ENCODE measurements around the gene HOXC10. TPM values are rescaled to one million over a fixed set of nuclear protein-coding genes. Genes with fewer than 3 reads are reported as not detected.

Gene HOXC10
- total and polyA plus RNA-seq, 7 experiments from 2014 or later = not detected

DNA sequence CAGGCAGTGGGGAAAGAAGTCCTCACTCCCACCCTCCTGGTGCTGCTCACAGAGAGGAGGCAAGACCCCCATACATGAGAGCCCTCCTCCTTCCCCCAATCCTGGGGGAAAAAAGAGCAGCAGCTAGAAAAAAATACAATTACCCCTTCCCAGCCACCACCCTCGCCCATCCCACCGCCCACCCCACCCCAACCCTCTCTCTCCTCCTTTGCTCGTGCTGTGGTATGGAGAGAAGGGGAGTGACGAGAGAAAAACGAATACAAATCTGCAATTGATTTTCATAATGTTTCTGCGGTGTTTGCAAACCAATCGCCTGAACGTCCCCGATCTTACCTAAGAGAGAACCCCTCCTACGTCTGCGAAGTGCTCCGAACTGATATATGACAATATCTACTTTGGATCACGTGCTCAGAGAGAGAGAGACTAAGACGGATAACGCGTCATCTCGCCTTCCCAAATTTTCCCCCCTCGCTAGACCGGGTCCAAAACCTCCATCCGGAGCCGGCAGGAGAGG lies 12.2 kb upstream of the HOXC10 start, which contains the start of gene HOXC11:
Gene HOXC11, plus strand, starts transcription at position 405 of the 514 bp plus-strand sequence. CDS start 116 bp downstream, outside the sequence.
- Mint-ChIP-seq H3K9me3 (peaks cover 0 to 35% (median 13%) of the 10 kb centered on the region in 11 donors), H3K27me3 (peaks cover 84 to 94% (median 89%) of the 10 kb centered on the region in 5 donors), H3K4me3 (peak within 1 kb of the TSS; percentile 69 to 85 (median 75)), H3K36me3 (peaks cover 0 to 10% (median 0%) of the 10 kb centered on the region in 5 donors), H3K27ac (peak within 1 kb of the TSS in 7 of 9 donors; percentile 6 to 85 (median 78)), H3K4me1 (peaks cover 0 to 31% (median 24%) of the 10 kb centered on the region in 7 donors)
- ChIA-PET POLR2A (no interaction called here), CTCF (interaction anchor here (0.8 kb wide), 1 partner anchor 17 kb away, joined by 3 read pairs; no protein-coding TSS in a partner anchor)
- ATAC-seq (no peak), DNase-seq (no peak)
- Histone ChIP-seq H3K27ac (ENCODE audit: low read depth, low read length) (no peak within 1 kb of the TSS), H3K4me3 (ENCODE audit: low read length) (no peak within 1 kb of the TSS), H3K27me3 (ENCODE audit: control insufficient read depth in 2 of 2, insufficient read depth in 2 of 2, low read length in 2 of 2) (peaks cover 52 to 83% of the 10 kb centered on the region in 2 donors), H3K36me3 (ENCODE audit: control insufficient read depth in 2 of 3, insufficient read depth in 3 of 3, low read length in 3 of 3) (no peaks in the 10 kb centered on the region), H3K4me1 (ENCODE audit: control insufficient read depth in 2 of 2, insufficient read depth in 2 of 2, low read length in 2 of 2) (peaks cover 10 to 22% of the 10 kb centered on the region in 2 donors), H3K9me3 (ENCODE audit: control insufficient read depth in 2 of 3, low read length in 3 of 3) (no peaks in the 10 kb centered on the region)
- intact Hi-C loops (cut with micrococcal nuclease) = no loop called here

DNA sequence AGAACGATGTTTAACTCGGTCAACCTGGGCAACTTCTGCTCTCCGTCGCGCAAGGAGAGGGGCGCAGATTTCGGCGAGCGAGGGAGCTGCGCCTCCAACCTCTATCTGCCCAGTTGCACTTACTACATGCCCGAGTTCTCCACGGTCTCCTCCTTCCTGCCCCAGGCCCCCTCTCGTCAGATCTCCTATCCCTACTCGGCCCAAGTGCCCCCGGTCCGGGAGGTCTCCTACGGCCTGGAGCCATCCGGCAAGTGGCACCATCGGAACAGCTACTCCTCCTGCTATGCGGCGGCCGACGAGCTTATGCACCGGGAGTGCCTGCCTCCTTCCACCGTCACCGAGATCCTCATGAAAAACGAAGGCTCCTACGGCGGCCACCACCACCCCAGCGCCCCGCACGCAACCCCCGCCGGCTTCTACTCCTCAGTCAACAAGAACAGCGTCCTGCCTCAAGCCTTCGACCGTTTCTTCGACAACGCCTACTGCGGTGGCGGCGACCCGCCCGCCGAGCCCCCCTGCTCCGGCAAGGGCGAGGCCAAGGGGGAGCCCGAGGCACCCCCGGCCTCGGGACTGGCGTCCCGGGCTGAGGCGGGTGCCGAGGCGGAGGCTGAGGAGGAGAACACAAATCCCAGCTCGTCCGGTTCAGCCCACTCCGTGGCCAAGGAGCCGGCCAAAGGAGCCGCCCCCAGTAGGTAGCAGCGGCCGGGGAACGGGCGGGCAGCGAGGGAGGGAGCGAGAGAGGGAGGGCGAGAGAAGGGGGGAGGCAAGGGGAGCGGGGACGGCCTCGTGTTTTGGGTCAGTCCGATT lies 11.5 kb upstream of the HOXC10 start:
- Histone ChIP-seq H3K27ac (ENCODE audit: low read depth, low read length) (no peak overlapping the region), H3K36me3 (ENCODE audit: control insufficient read depth in 2 of 3, insufficient read depth in 3 of 3, low read length in 3 of 3) (no peaks in the 10 kb centered on the region), H3K4me3 (ENCODE audit: low read length) (no peak overlapping the region), H3K4me1 (ENCODE audit: control insufficient read depth in 2 of 2, insufficient read depth in 2 of 2, low read length in 2 of 2) (peaks cover 10 to 22% of the 10 kb centered on the region in 2 donors), H3K27me3 (ENCODE audit: control insufficient read depth in 2 of 2, insufficient read depth in 2 of 2, low read length in 2 of 2) (peaks cover 52 to 85% of the 10 kb centered on the region in 2 donors), H3K9me3 (ENCODE audit: control insufficient read depth in 2 of 3, low read length in 3 of 3) (no peaks in the 10 kb centered on the region)
- H3K27me3 Mint-ChIP-seq = peaks cover 84 to 94% (median 89%) of the 10 kb centered on the region in 5 donors
- CTCF ChIA-PET = no interaction called here
- peaks cover 0 to 35% (median 13%) of the 10 kb centered on the region in 11 donors for H3K9me3 Mint-ChIP-seq
- intact Hi-C loops (cut with micrococcal nuclease) = no loop called here
- peak overlapping the region; percentile 67 to 85 (median 73) for H3K4me3 Mint-ChIP-seq
- H3K36me3 Mint-ChIP-seq = peaks cover 0 to 10% (median 0%) of the 10 kb centered on the region in 5 donors
- peak overlapping the region in 6 of 9 donors; percentile 18 to 85 (median 78) for H3K27ac Mint-ChIP-seq
- DNase-seq = no peak
- H3K4me1 Mint-ChIP-seq = peaks cover 0 to 25% (median 24%) of the 10 kb centered on the region in 7 donors
- no peak for ATAC-seq
- POLR2A ChIA-PET = no interaction called here

DNA sequence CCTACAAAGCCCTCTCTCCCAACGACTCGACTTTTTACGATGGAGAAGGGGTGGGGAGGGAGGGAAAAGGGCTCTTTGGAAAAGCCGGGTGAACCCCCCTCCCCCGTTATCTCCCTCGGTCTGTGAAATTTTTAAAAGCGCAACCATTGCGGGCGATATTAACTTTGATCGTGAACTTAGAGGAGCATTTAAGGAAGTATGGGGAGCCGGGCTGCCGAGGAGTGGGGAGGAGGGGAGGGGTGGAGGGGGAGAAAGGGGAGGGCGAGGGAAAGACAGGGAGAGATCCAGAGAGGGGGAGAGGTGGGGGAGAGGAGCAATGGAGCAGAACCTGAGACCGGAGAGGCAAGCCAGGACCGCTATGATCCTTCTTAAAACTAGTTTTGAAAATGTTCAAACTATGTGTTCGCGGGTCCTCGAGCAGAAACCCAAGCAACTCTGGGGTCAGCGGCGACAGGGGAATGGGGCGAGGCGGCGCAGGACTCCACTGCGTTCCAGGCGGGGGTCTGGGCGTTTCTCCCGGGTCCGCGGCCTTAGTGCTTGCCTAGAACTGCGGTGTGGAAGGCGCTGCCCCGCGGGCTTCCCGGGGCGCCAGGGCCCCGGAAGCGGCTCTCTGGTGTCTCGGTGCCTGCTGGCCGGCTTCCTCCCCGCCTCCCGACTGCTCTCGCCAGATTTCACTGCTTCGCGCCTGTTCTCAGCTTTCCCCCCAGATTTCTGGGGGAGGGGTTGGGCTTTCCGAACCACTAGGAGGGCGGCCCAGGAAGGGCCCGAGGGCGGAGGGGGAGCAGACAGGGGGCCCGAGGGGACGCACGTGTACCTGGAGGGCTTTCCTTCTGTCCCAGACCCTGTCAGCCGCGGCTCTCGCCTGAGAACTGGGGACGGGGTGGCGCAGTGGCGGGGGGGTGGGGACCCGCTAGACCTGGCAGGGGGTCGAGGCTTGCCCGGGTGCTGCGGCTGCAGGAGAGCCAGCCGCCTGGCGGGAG lies 10.6 kb upstream of the HOXC10 start, which contains the start of gene HOTAIR:
Gene HOTAIR, minus strand, starts transcription at position 871 of the 980 bp plus-strand sequence.
- ATAC-seq (no peak), DNase-seq (no peak)
- peaks cover 84 to 94% (median 90%) of the 10 kb centered on the region in 5 donors for H3K27me3 Mint-ChIP-seq
- H3K27me3 ChIP-seq (ENCODE audit: control insufficient read depth in 2 of 2, insufficient read depth in 2 of 2, low read length in 2 of 2) = peaks cover 46 to 85% of the 10 kb centered on the region in 2 donors
- H3K36me3 Mint-ChIP-seq = peaks cover 0 to 10% (median 0%) of the 10 kb centered on the region in 5 donors
- peak within 1 kb of the TSS; percentile 46 for H3K4me3 ChIP-seq (ENCODE audit: low read length)
- H3K4me1 Mint-ChIP-seq = peaks cover 0 to 25% (median 24%) of the 10 kb centered on the region in 7 donors
- peaks cover 10 to 22% of the 10 kb centered on the region in 2 donors for H3K4me1 ChIP-seq (ENCODE audit: control insufficient read depth in 2 of 2, insufficient read depth in 2 of 2, low read length in 2 of 2)
- no peaks in the 10 kb centered on the region for H3K9me3 ChIP-seq (ENCODE audit: control insufficient read depth in 2 of 3, low read length in 3 of 3)
- intact Hi-C loops (cut with micrococcal nuclease) = no loop called here
- H3K27ac Mint-ChIP-seq = peak within 1 kb of the TSS in 4 of 9 donors; percentile 28 to 85 (median 52)
- ChIA-PET CTCF (no interaction called here), POLR2A (no interaction called here)
- no peak within 1 kb of the TSS for H3K27ac ChIP-seq (ENCODE audit: low read depth, low read length)
- peak within 1 kb of the TSS; percentile 71 to 85 (median 78) for H3K4me3 Mint-ChIP-seq
- H3K36me3 ChIP-seq (ENCODE audit: control insufficient read depth in 2 of 3, insufficient read depth in 3 of 3, low read length in 3 of 3) = no peaks in the 10 kb centered on the region
- H3K9me3 Mint-ChIP-seq = peaks cover 0 to 35% (median 13%) of the 10 kb centered on the region in 11 donors

DNA sequence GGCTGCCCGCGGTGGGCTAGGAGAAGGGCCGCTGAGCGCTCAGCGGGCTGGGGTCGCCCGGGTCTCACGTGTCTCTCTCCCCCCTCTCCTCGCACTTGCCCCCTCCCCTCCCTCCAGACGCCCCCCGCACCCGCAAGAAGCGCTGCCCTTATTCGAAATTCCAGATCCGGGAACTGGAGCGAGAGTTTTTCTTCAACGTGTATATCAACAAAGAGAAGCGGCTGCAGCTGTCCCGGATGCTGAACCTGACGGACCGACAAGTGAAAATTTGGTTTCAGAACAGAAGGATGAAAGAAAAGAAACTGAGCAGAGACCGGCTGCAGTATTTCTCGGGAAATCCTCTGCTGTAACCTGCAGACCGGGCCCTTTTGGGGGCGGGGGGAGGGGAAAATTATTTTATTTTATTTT lies 9.9 kb upstream of the HOXC10 start:
- Mint-ChIP-seq H3K4me1 (peaks cover 0 to 25% (median 24%) of the 10 kb centered on the region in 7 donors), H3K27me3 (peaks cover 86 to 94% (median 90%) of the 10 kb centered on the region in 5 donors), H3K9me3 (peaks cover 0 to 35% (median 13%) of the 10 kb centered on the region in 11 donors), H3K36me3 (peaks cover 0 to 10% (median 0%) of the 10 kb centered on the region in 5 donors), H3K4me3 (peak overlapping the region in 9 of 10 donors; percentile 66 to 85 (median 72)), H3K27ac (peak overlapping the region in 1 of 9 donors; percentile 65)
- Histone ChIP-seq H3K9me3 (ENCODE audit: control insufficient read depth in 2 of 3, low read length in 3 of 3) (no peaks in the 10 kb centered on the region), H3K36me3 (ENCODE audit: control insufficient read depth in 2 of 3, insufficient read depth in 3 of 3, low read length in 3 of 3) (no peaks in the 10 kb centered on the region), H3K4me1 (ENCODE audit: control insufficient read depth in 2 of 2, insufficient read depth in 2 of 2, low read length in 2 of 2) (peaks cover 10 to 22% of the 10 kb centered on the region in 2 donors), H3K27me3 (ENCODE audit: control insufficient read depth in 2 of 2, insufficient read depth in 2 of 2, low read length in 2 of 2) (peaks cover 44 to 85% of the 10 kb centered on the region in 2 donors), H3K27ac (ENCODE audit: low read depth, low read length) (no peak overlapping the region), H3K4me3 (ENCODE audit: low read length) (no peak overlapping the region)
- no peak for DNase-seq
- ChIA-PET CTCF (no interaction called here), POLR2A (no interaction called here)
- intact Hi-C loops (cut with micrococcal nuclease) = no loop called here
- ATAC-seq = no peak

DNA sequence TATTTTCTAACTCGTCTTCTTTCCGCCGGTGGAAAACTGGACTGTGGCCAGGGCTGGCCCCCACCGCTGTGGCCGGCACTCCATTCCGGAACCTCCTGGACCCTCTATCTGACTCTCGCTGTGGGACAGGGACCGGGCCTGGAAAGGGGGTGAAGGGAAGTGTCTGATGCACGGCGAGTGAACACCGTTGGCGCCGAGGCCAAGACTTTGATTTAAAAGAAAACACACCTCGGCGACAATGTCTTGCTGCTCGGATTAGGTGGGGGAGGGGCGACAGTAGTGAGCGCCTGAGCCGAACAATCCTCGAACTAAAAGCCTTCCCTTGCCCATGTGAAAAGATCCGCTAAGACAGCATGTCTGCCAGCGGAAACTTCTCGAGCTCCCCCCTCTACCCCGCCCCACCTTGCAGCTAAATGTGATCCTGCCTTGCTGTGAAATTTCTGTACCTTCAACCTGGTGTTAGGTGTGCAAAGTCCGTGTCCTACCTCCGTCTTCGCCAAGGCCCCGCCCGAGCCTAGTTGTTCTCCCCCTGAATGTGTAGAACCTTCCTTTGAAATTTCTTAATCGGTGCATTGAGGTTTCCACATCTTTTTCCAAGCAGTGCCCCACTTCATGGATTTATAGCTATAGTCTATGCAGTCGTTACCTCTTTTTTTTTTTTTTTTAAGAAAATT lies 9.3 kb upstream of the HOXC10 start:
- peaks cover 86 to 94% (median 90%) of the 10 kb centered on the region in 5 donors for H3K27me3 Mint-ChIP-seq
- H3K9me3 Mint-ChIP-seq = peaks cover 0 to 35% (median 13%) of the 10 kb centered on the region in 11 donors
- intact Hi-C loops (cut with micrococcal nuclease) = no loop called here
- no peaks in the 10 kb centered on the region for H3K36me3 ChIP-seq (ENCODE audit: control insufficient read depth in 2 of 3, insufficient read depth in 3 of 3, low read length in 3 of 3)
- no peak for DNase-seq
- no peak overlapping the region for H3K4me3 ChIP-seq (ENCODE audit: low read length)
- no peaks in the 10 kb centered on the region for H3K9me3 ChIP-seq (ENCODE audit: control insufficient read depth in 2 of 3, low read length in 3 of 3)
- peaks cover 47 to 90% of the 10 kb centered on the region in 2 donors for H3K27me3 ChIP-seq (ENCODE audit: control insufficient read depth in 2 of 2, insufficient read depth in 2 of 2, low read length in 2 of 2)
- POLR2A ChIA-PET = interaction anchor here (2.6 kb wide), 1 partner anchor 12 kb away, joined by 6 read pairs; no protein-coding TSS in a partner anchor
- H3K27ac ChIP-seq (ENCODE audit: low read depth, low read length) = no peak overlapping the region
- H3K4me1 Mint-ChIP-seq = peaks cover 0 to 30% (median 24%) of the 10 kb centered on the region in 7 donors
- peak overlapping the region in 3 of 9 donors; percentile 28 to 85 (median 65) for H3K27ac Mint-ChIP-seq
- peak overlapping the region; percentile 66 to 85 (median 72) for H3K4me3 Mint-ChIP-seq
- ATAC-seq = no peak
- peaks cover 0 to 10% (median 0%) of the 10 kb centered on the region in 5 donors for H3K36me3 Mint-ChIP-seq
- H3K4me1 ChIP-seq (ENCODE audit: control insufficient read depth in 2 of 2, insufficient read depth in 2 of 2, low read length in 2 of 2) = peaks cover 10 to 22% of the 10 kb centered on the region in 2 donors
- CTCF ChIA-PET = no interaction called here
